Muscle layer of colon (tissue), 2 donors: ENCODE data around the gene USP22.
"Not testable (repeated sequence)": the region's sequence is repeated elsewhere in the genome, so short reads cannot be mapped to it uniquely, and the experiment has no call there.

Experiments
- H3K27ac ChIP-seq: one replicate; pipeline ENCODE4 v1.7.0; 2013; ENCODE audit warnings: low read depth, mild to moderate bottlenecking, low read length, moderate library complexity
- H3K27me3 ChIP-seq, 2 donors: one replicate each; pipeline ENCODE4 v1.7.0; 2013; ENCODE audit warnings: low read length in 2 of 2, mild to moderate bottlenecking in 2 of 2; ENCODE audit not compliant: insufficient read depth in 2 of 2, control insufficient read depth in 1 of 2
- H3K36me3 ChIP-seq: one replicate; pipeline ENCODE4 v1.7.0; 2013; ENCODE audit warnings: mild to moderate bottlenecking, low read length; ENCODE audit not compliant: insufficient read depth
- H3K4me1 ChIP-seq: one replicate; pipeline ENCODE4 v1.7.0; 2013; ENCODE audit warnings: mild to moderate bottlenecking, low read length; ENCODE audit not compliant: insufficient read depth
- H3K4me3 ChIP-seq, 2 donors: one replicate each; pipeline ENCODE4 v1.7.0; 2013; ENCODE audit warnings: low read length in 2 of 2, low read depth in 1 of 2, mild to moderate bottlenecking in 1 of 2, moderate library complexity in 1 of 2
- H3K9ac ChIP-seq: one replicate; pipeline ENCODE4 v1.7.0; 2013; ENCODE audit warnings: low read length
- H3K9me3 ChIP-seq: one replicate; pipeline ENCODE4 v1.7.0; 2013; ENCODE audit warnings: mild to moderate bottlenecking, low read length
- donor health status: abdominal sarcoma.
- donor health status: Adenocarcinoma of cecum.

Gene USP22

GRCh38 chr17:21042458-21043295 lies at the start of gene USP22:
Gene USP22 (minus strand): TSS chr17:21043011. CDS start chr17:21042835, 176 bp downstream.
- Histone ChIP-seq H3K4me3 (peak within 1 kb of the TSS; percentile 87 to 92), H3K36me3 (no peaks in the 10 kb centered on the region), H3K4me1 (peaks cover 24% of the 10 kb centered on the region), H3K9me3 (no peaks in the 10 kb centered on the region), H3K27me3 (no peaks in the 10 kb centered on the region), H3K27ac (peak within 1 kb of the TSS; percentile 97), H3K9ac (peak within 1 kb of the TSS; percentile 90)

GRCh38 chr17:21090902-21091618 lies 48.2 kb upstream of the USP22 start:
- H3K27me3 ChIP-seq = no peaks in the 10 kb centered on the region
- H3K4me3 ChIP-seq = no peak overlapping the region
- no peaks in the 10 kb centered on the region for H3K36me3 ChIP-seq
- H3K9ac ChIP-seq = no peak overlapping the region
- H3K9me3 ChIP-seq = no peaks in the 10 kb centered on the region
- H3K27ac ChIP-seq = no peak overlapping the region
- no peaks in the 10 kb centered on the region for H3K4me1 ChIP-seq

DNA sequence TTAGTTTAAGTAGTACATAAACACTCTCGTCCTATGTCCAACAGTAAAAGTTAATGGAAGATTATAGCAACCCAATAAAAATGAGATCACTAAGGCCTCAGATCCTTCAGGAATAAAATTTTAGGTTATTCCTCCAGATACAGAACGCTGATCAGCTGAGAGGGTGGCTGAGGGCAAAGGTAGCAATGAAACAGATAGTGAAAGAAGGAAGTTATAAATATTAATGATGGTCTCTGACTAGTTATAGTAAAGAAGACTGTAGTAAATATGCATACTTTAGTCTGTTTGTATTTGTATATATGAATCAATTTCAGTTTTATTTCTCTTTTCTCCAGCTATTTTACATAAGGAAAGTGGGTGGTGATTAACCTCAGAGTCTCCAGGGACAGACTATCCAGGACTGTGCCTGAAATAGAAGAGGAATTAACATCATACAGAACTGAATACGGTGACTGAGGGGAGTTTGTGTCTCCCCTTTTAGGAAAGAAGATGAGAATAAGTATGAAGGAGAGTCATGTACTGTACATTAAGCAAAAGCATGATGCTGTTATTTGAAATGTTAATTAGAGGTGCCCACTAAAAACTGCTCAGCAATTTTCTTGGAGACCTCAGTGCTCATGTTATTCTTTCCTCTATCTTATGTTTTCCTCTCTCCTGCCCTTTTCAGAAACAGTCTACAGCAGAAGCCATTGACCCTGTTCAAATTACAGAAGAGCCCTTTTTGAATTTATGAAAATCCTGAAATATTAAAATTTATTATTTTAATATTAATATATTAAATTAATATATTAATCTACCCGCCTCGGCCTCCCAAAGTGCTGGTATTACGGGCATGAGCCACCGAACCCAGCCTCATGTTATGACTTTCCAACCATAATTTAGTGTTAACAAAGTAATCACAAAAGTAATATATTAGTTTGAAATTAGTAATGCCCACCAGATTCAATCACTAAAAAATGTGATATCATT lies 47.4 kb upstream of the USP22 start:
- no peaks in the 10 kb centered on the region for H3K27me3 ChIP-seq
- H3K9me3 ChIP-seq = no peaks in the 10 kb centered on the region
- no peak overlapping the region for H3K4me3 ChIP-seq
- H3K36me3 ChIP-seq = no peaks in the 10 kb centered on the region
- H3K27ac ChIP-seq = no peak overlapping the region
- no peak overlapping the region for H3K9ac ChIP-seq
- no peaks in the 10 kb centered on the region for H3K4me1 ChIP-seq

GRCh38 chr17:21089145-21089544 lies 46.3 kb upstream of the USP22 start:
- no peaks in the 10 kb centered on the region for H3K36me3 ChIP-seq
- H3K9ac ChIP-seq = no peak overlapping the region
- H3K27me3 ChIP-seq = no peaks in the 10 kb centered on the region
- no peaks in the 10 kb centered on the region for H3K4me1 ChIP-seq
- H3K27ac ChIP-seq = no peak overlapping the region
- H3K9me3 ChIP-seq = no peaks in the 10 kb centered on the region
- no peak overlapping the region for H3K4me3 ChIP-seq

GRCh38 chr17:21085707-21086106 lies 42.9 kb upstream of the USP22 start:
- Histone ChIP-seq H3K4me1 (no peaks in the 10 kb centered on the region), H3K9me3 (no peaks in the 10 kb centered on the region), H3K9ac (no peak overlapping the region), H3K4me3 (no peak overlapping the region), H3K27me3 (no peaks in the 10 kb centered on the region), H3K27ac (no peak overlapping the region), H3K36me3 (no peaks in the 10 kb centered on the region)

DNA sequence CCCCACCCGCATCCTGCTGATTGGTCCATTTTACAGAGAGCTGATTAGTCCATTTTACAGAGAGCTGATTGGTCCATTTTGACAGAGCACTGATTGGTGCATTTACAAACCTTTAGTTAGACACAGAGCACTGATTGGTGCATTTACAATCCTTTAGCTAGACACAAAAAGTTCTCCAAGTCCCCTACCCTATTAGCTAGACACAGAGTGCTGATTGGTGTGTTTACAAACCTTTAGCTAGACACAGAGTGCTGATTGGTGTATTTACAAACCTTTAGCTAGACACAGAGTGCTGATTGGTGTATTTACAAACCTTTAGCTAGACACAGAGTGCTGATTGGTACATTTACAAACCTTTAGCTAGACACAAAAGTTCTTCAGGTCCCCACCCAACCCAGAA lies 42.5 kb upstream of the USP22 start:
- H3K27ac ChIP-seq, H3K4me3 ChIP-seq, H3K27me3 ChIP-seq, H3K36me3 ChIP-seq, H3K9ac ChIP-seq, H3K9me3 ChIP-seq, H3K4me1 ChIP-seq: not testable (repeated sequence)

DNA sequence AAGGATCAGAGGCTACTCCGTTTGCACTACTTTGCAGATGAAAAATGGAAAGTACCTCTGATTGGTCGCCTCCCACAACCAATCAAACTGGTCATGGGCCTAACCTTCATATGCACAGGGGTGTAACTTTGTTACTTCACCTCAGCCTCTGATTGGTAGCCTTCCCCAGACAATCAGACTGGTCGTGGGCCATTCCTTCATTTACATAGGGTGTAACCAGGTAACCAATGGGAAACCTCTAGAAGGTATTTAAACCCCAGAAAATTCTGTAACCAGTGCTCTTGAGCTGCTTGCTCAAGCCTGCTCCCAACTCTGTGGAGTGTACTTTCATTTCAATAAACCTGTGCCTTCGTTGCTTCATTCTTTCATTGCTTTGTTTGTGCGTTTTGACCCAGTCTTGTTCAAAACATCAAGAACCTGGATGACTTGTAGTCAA lies 39.2 kb upstream of the USP22 start:
- Histone ChIP-seq H3K4me3 (no peak overlapping the region), H3K4me1 (peaks cover 29% of the 10 kb centered on the region), H3K27me3 (no peaks in the 10 kb centered on the region), H3K9ac (no peak overlapping the region), H3K36me3 (no peaks in the 10 kb centered on the region), H3K27ac (no peak overlapping the region), H3K9me3 (no peaks in the 10 kb centered on the region)

GRCh38 chr17:21079196-21079595 lies 36.4 kb upstream of the USP22 start:
- H3K27ac ChIP-seq = no peak overlapping the region
- H3K4me1 ChIP-seq = peaks cover 47% of the 10 kb centered on the region
- H3K27me3 ChIP-seq = no peaks in the 10 kb centered on the region
- no peak overlapping the region for H3K9ac ChIP-seq
- no peak overlapping the region for H3K4me3 ChIP-seq
- no peaks in the 10 kb centered on the region for H3K9me3 ChIP-seq
- no peaks in the 10 kb centered on the region for H3K36me3 ChIP-seq

DNA sequence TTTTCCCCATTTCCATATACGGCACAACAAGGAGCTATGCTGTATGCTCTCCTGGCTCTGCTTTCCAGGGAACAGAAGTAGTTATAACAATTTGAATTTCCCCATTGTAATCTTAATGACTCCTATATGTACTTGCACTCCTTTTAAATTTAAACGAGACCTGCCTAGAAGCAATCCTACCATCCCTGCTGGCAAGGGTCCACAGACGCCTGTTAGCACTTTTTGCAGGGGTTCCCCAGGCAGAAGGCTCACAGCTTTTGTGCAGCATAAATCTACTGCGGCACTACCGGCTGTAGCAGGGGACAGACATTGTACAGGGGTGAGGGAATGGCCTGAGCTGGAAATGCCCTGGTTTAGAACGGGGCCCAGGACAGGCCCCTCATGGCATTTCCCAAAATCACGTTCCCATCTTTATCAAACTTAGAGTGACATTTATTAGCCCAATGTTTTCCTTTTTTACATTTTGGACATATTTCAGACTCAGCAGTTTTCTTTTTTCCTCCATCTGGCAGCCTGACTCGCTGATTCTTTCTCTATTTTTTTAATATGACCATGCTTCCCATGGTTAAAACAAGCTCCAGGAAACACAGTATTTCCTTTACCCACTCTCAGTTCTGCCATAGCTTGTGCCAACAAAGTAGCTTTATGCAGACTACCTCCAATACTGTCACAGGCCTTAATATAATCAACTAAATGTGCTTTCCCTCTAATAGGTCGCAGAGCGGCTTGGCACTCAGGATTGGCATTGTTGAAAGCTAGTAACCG lies 35.4 kb upstream of the USP22 start:
- Histone ChIP-seq H3K36me3 (no peaks in the 10 kb centered on the region), H3K4me3 (no peak overlapping the region), H3K27me3 (no peaks in the 10 kb centered on the region), H3K27ac (no peak overlapping the region), H3K9me3 (no peaks in the 10 kb centered on the region), H3K4me1 (peaks cover 47% of the 10 kb centered on the region), H3K9ac (no peak overlapping the region)

- Histone ChIP-seq H3K27ac (no peak overlapping the region), H3K4me3 (no peak overlapping the region), H3K9ac (no peak overlapping the region), H3K9me3 (no peaks in the 10 kb centered on the region), H3K4me1 (peaks cover 47% of the 10 kb centered on the region), H3K36me3 (no peaks in the 10 kb centered on the region), H3K27me3 (no peaks in the 10 kb centered on the region)
Observed at GRCh38 chr17:21077281-21077680, 34.5 kb upstream of the USP22 start.
